ENCODE results near the gene SLC37A3.

SLC37A3 gene

GRCh38 chr7:140441519-140441918, 43.2 kb upstream of the SLC37A3 start:
- H4K20me1 ChIP-seq (ENCODE audit: insufficient read depth, low read length): no peaks in the 10 kb centered on the region
- H3K9me2 ChIP-seq (ENCODE audit: low read depth, low read length): no peaks in the 10 kb centered on the region
- no peaks in the 10 kb centered on the region for H3F3A ChIP-seq (ENCODE audit: insufficient read depth, low read length)
- H2AFZ ChIP-seq (ENCODE audit: low read length): no peak overlapping the region
- TF ChIP-seq EZH2 (IDR thresholded peaks at IDR 0.05; ENCODE audit: borderline replicate concordance, low read length) (no peak), CTCF (IDR thresholded peaks at IDR 0.05; ENCODE audit: low read length) (no peak)
- no peaks in the 10 kb centered on the region for H3K4me1 ChIP-seq (ENCODE audit: insufficient read depth, low read length, severe bottlenecking)
- no peaks in the 10 kb centered on the region for H3K79me2 ChIP-seq (ENCODE audit: insufficient read depth, low read length)
- H3K27me3 ChIP-seq (ENCODE audit: insufficient read depth, low read length): no peaks in the 10 kb centered on the region; the same call in 1 of the 2 replicates
- no peaks in the 10 kb centered on the region for H3K36me3 ChIP-seq (ENCODE audit: insufficient read depth, low read length)
- H3K9me3 ChIP-seq (ENCODE audit: low read length): no peaks in the 10 kb centered on the region
- no peak overlapping the region for H3K4me2 ChIP-seq (ENCODE audit: low read length)
- no peak overlapping the region for H3K27ac ChIP-seq (ENCODE audit: low read depth, low read length, poor library complexity, severe bottlenecking)
- H3K4me3 ChIP-seq (ENCODE audit: low read depth, low read length, poor library complexity, severe bottlenecking): no peak overlapping the region
- H3K9ac ChIP-seq (ENCODE audit: low read length): no peak overlapping the region

- Histone ChIP-seq H3K9ac (ENCODE audit: low read length) (no peak overlapping the region), H4K20me1 (ENCODE audit: insufficient read depth, low read length) (no peaks in the 10 kb centered on the region), H3F3A (ENCODE audit: insufficient read depth, low read length) (no peaks in the 10 kb centered on the region), H3K9me2 (ENCODE audit: low read depth, low read length) (no peaks in the 10 kb centered on the region), H3K27ac (ENCODE audit: low read depth, low read length, poor library complexity, severe bottlenecking) (no peak overlapping the region), H3K79me2 (ENCODE audit: insufficient read depth, low read length) (no peaks in the 10 kb centered on the region), H3K27me3 (ENCODE audit: insufficient read depth, low read length) (no peaks in the 10 kb centered on the region; the same call in 1 of the 2 replicates), H3K4me2 (ENCODE audit: low read length) (no peak overlapping the region), H3K36me3 (ENCODE audit: insufficient read depth, low read length) (no peaks in the 10 kb centered on the region), H3K4me3 (ENCODE audit: low read depth, low read length, poor library complexity, severe bottlenecking) (no peak overlapping the region), H3K4me1 (ENCODE audit: insufficient read depth, low read length, severe bottlenecking) (no peaks in the 10 kb centered on the region), H3K9me3 (ENCODE audit: low read length) (no peaks in the 10 kb centered on the region), H2AFZ (ENCODE audit: low read length) (no peak overlapping the region)
- TF ChIP-seq EZH2 (IDR thresholded peaks at IDR 0.05; ENCODE audit: borderline replicate concordance, low read length): no peak
- no peak for TF ChIP-seq CTCF (IDR thresholded peaks at IDR 0.05; ENCODE audit: low read length)
These were observed 42.3 kb upstream of the SLC37A3 start for GRCh38 chr7:140440593-140440992.

GRCh38 chr7:140439359-140439758, 41.0 kb upstream of the SLC37A3 start:
- H3K27me3 ChIP-seq (ENCODE audit: insufficient read depth, low read length): no peaks in the 10 kb centered on the region; the same call in 1 of the 2 replicates
- H3K27ac ChIP-seq (ENCODE audit: low read depth, low read length, poor library complexity, severe bottlenecking): no peak overlapping the region
- H2AFZ ChIP-seq (ENCODE audit: low read length): no peak overlapping the region
- H4K20me1 ChIP-seq (ENCODE audit: insufficient read depth, low read length): no peaks in the 10 kb centered on the region
- H3K4me3 ChIP-seq (ENCODE audit: low read depth, low read length, poor library complexity, severe bottlenecking): no peak overlapping the region
- no peaks in the 10 kb centered on the region for H3K4me1 ChIP-seq (ENCODE audit: insufficient read depth, low read length, severe bottlenecking)
- TF ChIP-seq EZH2 (IDR thresholded peaks at IDR 0.05; ENCODE audit: borderline replicate concordance, low read length) (no peak), CTCF (IDR thresholded peaks at IDR 0.05; ENCODE audit: low read length) (no peak)
- no peak overlapping the region for H3K4me2 ChIP-seq (ENCODE audit: low read length)
- H3K36me3 ChIP-seq (ENCODE audit: insufficient read depth, low read length): no peaks in the 10 kb centered on the region
- no peaks in the 10 kb centered on the region for H3K9me3 ChIP-seq (ENCODE audit: low read length)
- no peaks in the 10 kb centered on the region for H3K9me2 ChIP-seq (ENCODE audit: low read depth, low read length)
- no peak overlapping the region for H3K9ac ChIP-seq (ENCODE audit: low read length)
- H3F3A ChIP-seq (ENCODE audit: insufficient read depth, low read length): no peaks in the 10 kb centered on the region
- H3K79me2 ChIP-seq (ENCODE audit: insufficient read depth, low read length): no peaks in the 10 kb centered on the region
